ENCODE results near the gene CRYBG1.

The CRYBG1 gene, protein sequence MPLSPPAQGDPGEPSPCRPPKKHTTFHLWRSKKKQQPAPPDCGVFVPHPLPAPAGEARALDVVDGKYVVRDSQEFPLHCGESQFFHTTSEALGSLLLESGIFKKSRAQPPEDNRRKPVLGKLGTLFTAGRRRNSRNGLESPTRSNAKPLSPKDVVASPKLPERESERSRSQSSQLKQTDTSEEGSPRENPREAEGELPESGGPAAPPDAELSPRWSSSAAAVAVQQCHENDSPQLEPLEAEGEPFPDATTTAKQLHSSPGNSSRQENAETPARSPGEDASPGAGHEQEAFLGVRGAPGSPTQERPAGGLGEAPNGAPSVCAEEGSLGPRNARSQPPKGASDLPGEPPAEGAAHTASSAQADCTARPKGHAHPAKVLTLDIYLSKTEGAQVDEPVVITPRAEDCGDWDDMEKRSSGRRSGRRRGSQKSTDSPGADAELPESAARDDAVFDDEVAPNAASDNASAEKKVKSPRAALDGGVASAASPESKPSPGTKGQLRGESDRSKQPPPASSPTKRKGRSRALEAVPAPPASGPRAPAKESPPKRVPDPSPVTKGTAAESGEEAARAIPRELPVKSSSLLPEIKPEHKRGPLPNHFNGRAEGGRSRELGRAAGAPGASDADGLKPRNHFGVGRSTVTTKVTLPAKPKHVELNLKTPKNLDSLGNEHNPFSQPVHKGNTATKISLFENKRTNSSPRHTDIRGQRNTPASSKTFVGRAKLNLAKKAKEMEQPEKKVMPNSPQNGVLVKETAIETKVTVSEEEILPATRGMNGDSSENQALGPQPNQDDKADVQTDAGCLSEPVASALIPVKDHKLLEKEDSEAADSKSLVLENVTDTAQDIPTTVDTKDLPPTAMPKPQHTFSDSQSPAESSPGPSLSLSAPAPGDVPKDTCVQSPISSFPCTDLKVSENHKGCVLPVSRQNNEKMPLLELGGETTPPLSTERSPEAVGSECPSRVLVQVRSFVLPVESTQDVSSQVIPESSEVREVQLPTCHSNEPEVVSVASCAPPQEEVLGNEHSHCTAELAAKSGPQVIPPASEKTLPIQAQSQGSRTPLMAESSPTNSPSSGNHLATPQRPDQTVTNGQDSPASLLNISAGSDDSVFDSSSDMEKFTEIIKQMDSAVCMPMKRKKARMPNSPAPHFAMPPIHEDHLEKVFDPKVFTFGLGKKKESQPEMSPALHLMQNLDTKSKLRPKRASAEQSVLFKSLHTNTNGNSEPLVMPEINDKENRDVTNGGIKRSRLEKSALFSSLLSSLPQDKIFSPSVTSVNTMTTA (N-terminal part only)

DNA sequence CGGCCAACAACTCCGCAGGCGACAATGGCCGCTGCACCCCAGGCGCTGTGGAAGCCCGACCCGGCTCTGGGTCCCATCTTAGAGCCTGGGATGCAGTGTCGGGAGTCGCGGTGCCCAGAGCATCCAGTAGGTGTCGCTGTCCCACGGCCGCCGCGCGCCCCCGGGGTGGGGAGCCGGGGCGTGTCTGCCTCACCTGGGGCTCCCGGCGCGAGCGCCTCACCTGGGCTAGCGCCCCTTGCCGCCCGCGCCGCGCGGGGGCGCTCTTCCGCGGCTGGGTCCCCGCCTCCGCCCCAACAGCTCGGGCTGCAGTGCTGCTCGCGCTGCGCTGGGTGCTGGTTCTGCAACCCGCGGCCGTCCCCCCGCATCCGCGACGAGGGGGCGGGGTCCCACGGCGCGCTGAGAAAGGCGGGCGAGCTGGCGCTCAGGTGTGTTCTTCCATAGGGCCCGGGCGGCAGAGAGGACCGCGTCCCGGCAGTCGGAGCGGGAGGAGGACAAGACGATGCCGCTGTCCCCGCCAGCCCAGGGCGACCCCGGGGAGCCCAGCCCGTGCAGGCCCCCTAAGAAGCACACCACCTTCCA is at the start of gene CRYBG1:
CRYBG1 (plus strand) TSS at position 308 of the 579 bp plus-strand sequence; CDS start at position 500, 192 bp downstream.
- DNase-seq (ENCODE audit: low spot score) = peak; percentile 81

DNA sequence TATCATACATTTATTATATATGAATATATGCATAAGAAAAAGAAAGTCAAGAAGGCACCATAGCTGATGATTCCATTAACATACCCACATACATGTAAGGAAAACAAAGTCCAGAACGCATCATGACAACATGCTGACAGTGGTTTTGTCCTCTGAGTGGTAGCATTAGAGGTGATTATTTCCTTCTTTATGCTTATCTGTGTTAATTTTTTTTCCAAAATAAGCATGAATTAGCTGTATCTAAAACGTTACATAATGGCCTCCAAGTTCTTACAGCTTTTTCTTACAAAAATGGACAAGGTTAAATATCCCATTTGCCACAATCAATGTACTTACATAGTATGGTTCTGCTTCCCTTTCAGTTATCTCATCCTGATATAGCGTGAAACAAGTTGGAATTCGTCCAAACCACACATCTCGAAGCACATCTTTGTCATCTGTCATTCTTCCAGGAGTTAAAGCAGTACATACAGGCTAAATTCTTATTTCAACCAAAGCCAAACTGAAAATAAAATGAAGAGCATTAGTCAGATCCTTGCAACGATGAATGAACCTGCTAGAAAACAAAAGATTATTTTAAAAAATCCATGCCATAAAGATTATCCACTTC is 44.6 kb upstream of the CRYBG1 start:
- DNase-seq (ENCODE audit: low spot score) = no peak

DNA sequence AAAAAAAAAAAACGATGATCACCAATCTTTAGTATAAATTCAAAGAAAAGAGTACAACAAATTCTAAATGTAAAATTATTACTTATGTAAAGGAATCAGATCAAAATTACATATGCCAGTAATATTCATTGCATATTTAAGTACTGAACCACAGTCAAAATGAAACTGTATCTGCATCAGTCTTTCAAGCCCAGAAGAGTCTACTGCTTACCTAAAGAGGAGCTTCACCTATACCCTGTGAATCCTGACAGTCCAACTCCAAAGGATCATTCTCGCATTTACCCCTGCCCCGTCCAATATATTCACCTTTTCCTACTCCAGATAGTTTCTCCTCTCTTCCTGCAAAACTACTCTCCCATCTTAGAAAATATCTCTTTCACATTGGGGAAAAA is 44.1 kb upstream of the CRYBG1 start:
- no peak for DNase-seq (ENCODE audit: low spot score)

DNA sequence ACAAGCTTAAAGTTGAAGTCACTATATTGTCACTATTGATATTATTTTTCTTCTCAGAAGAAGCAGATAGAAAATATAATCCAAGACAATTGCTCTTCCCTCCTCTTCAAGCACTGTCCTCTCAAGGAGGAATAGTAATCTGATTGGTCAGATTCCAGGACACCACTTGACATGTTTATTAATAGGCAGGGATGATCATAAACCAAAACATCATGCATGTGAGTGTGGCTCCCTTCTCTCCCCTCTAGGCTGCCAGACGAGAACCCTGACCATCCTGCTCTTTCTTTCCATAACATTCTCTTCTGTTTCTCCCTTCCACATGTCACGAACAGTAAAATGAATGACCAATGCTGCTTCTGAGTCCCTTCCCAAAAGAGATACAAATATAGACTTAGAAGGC is 42.5 kb upstream of the CRYBG1 start:
- DNase-seq (ENCODE audit: low spot score) = no peak

DNA sequence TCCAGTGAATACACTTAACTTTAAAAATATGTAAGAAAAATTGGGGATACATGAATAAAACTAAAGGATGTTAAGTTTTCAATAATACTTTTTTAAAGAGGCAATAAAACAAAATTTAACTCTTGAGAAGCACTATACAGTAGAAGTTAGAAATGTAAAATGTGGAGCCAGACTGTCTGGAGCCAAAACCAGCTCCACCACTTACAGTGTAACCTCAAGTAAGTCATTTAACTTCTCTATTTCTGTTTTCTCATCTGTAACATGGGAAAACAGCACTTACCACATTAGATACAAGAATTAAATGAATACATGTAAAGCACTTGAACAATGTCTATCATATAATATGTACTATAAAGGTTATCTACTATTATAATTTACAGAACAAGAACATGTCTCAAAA is 41.7 kb upstream of the CRYBG1 start:
- DNase-seq (ENCODE audit: low spot score) = no peak

DNA sequence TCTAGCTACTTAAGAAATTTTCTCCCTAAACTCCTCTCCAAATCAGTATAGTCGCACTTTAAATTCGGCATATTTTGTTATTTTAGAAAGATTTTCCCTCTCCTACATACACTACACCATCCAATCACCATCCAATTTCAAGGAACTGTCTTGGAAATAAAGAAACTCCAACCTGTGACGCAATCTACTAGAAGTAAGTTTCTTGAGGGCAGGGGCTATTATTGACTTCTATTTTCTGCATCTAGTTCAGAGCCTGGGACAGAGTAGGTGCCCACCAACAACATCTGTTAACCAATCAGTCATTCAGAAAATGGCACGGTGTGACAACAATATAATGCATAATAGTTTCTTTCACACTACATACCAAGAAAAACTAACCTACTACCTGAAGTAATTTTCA is 38.6 kb upstream of the CRYBG1 start:
- no peak for DNase-seq (ENCODE audit: low spot score)

DNA sequence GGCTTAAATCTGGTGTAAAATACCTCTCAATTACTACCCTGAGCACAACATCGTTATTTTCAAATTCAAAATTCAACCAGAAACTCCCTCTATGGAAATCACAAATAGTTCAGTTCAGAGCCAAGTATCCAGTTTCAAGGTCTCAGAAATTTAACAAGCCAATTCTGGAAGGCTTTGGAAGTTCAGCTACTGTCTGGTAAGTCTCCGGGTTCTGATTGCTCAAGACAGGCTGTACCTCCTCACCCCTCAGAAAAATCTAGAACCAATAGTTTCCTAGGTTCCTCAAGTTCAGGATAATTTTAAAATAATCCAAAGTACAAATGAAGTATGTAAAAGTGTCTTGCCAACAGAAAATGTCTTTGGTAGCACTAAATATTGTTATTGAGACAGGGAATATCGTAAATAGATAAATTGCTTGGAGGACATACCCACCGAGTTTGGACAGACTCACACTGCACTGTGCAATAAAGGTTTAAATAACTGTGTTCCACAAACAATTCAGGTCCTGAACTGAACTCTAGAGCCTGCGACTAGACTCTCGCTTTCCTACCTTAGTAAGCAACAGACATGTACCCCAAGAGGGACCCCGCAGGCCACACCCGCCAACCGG is 35.7 kb upstream of the CRYBG1 start:
- DNase-seq (ENCODE audit: low spot score) = no peak

DNA sequence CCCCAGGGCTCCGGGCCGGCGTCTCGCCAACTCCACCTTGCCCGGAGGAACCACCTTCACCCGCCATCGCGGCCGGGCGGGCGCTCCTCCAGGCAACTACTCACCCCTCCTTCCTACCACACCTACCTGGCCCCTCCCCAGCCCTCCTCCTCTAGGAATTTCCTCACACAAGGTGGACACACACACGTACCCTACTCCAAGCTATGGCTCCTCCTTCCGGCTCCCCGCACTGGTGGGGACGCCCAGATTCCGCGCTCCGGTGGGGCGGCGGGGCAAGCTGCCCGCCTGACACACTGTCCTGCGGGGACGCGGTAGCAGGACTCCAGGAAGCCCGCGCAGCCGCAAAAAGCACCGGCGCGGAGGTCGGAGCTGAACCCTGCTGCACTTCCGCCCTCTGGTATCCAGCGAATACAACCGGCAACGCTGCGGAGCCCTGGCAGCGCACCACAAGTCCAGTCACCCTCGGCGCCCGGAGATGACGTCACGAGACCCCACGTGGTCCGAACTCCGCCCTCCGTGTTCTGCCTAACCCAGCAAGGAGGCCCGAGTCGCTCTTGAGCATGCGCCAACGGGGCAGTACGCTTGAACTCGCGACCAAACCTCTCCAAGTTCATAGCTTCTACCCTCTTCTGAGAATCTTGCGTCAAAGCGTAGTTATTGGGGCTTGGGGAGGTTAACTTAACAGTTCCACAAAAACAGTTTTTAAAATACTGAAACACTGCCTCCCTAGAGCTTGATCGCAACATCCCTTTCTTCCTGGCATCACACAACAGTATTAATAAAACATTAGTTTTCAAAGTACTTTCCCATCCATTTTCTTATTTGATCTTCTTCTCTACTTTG is 35.0 kb upstream of the CRYBG1 start, which contains the start of gene ATG5:
ATG5 (minus strand) TSS at position 425 of the 843 bp plus-strand sequence. CDS start 9,552 bp downstream, outside the sequence.
- peak; percentile 84 for DNase-seq (ENCODE audit: low spot score)

DNA sequence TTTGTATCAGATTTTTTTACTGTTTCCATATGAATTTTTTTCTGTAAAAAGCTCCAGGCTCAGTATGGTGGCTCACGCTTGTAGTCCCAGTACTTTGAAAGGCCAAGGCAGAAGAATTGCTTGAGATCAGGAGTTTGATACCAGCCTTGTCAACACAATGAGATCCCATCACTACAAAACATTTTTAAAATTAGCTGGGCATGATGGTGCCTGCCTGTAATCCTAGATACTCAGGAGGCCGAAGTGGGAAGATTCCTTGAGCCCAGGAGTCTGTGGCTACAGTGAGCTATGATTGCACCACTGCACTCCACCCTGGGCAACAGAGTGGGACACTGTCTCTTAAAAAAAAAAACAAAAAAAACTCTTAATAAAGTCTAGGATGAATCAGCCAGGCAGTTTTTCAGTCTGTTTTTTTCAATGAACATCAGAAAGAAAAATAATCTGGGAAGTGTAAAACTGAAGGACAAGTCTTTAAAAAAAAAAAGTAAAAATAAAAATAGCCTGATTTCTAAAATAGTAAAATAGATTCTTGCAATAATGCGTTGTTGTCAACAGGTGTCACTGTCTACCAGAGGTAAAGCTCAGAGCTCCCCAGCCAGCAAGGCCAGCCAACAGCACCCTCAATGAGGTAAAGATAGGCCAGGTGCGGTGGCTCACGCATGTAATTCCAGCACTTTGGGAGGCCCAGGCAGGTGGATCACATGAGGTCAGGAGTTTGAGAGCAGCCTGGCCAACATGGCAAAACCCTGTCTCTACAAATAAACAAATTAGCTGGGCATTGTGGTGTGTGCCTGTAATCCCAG is 25.7 kb upstream of the CRYBG1 start:
- DNase-seq (ENCODE audit: low spot score) = no peak

DNA sequence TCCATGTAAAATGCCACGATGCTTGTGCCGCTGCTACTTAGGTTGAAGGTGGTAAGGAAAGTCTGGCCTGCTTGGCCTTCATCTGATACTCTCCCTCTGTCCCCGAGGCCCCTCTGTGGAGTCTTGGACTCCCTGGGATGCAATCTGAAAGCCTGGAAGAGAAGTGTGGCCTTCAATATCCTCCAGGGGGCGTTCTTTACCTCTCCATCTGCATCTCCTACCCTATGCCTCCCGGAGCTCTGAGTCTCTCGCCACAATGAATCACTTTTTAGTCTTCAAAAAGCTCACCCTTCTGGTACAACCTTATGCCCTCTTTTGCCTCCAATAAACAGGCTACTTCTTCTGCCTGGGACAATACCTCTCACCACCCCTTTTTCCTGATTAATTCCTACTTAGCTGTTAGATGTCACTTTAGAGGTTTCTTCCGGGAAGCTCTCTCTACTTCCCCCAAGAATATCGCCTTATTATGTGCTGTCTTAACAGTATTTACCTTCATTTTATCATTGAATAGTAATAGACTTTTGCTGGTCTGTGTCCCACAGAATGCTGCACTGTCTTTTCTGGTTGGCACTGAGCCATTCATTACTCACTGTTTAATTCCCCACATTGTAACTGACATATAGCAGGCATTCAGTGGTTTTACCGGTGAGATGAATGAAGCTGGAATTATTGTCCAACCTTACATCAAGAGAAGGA is 21.0 kb upstream of the CRYBG1 start:
- DNase-seq (ENCODE audit: low spot score) = peak; percentile 55

DNA sequence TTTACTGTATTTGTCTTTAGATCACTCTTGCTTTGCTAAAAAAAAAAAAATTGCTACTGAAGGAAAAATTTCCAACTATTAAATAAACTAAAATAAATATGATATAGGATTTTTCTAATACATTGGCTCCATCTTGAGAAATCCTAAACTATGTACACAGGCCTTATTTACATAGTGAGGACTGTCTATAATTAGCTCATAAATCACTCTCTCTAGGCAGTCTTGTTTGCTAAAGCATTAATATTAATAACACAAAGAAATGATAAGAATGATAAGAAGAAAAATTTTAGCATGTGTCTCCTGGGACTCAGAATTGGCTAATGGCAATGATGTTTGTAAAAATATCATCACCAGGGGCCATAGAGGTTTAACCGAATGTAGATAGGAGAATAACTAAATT is 13.3 kb upstream of the CRYBG1 start:
- DNase-seq (ENCODE audit: low spot score) = no peak

DNA sequence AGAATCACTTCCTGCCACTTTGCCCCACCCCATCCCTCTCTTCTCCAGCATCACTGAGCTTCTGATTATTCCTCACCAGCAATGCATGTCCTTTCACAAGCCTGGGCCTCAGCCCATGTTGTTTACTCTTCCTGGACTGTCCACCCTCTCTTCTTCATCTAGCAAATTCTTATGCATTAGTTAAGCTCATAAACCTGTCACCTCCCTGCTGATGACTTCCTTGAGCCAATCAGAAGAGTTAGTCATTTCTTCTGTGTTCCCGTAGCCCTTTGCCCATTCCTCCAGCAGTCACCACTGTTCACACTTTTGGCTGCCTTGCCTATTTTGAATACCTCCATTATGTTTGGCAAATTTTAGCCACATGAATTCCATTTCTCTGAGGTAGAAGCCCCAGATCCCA is 4.1 kb upstream of the CRYBG1 start:
- DNase-seq (ENCODE audit: low spot score) = no peak

DNA sequence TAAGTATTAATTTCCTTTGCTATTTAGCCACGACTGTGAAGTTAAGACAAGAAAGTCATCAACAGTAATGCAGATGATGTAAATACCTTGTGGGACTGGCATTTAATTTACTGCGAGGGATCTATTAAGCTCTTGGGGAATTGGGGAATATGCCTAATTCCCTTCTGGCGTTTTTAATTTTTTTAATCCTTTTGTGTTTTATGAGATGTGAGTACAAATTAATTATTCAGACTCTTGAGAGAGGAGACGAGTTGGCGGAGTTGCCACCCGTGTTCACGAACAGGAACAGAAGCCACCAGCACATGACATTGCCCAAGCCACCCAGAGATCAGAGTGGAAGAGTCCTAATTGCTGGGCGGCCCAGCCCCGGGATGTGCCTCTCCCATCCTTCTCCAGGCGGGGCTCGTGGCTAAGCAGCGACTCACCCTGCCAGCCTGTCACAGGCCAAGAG is 533 bp upstream of the CRYBG1 start:
- no peak for DNase-seq (ENCODE audit: low spot score)

DNA sequence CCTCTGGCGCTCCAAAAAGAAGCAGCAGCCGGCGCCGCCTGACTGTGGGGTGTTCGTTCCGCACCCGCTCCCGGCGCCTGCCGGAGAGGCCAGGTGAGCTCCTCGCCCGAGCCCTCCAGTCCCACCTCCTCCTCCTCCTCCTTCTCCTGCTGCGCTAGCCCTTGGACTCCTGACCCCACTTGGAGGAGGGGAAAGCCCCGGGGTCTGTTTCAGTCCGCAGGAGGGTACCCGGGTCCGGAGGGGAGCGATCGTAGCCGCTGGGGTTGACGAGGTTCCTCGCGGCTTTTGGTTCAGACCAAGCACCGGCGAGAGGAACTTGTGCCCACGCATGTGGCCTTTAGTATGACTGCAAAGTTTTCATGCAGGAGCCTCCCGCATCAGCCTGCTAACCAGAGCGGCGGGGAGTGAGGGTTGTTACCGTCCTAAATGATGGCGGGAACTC is 493 bp downstream of the CRYBG1 start:
- no peak for DNase-seq (ENCODE audit: low spot score)

DNA sequence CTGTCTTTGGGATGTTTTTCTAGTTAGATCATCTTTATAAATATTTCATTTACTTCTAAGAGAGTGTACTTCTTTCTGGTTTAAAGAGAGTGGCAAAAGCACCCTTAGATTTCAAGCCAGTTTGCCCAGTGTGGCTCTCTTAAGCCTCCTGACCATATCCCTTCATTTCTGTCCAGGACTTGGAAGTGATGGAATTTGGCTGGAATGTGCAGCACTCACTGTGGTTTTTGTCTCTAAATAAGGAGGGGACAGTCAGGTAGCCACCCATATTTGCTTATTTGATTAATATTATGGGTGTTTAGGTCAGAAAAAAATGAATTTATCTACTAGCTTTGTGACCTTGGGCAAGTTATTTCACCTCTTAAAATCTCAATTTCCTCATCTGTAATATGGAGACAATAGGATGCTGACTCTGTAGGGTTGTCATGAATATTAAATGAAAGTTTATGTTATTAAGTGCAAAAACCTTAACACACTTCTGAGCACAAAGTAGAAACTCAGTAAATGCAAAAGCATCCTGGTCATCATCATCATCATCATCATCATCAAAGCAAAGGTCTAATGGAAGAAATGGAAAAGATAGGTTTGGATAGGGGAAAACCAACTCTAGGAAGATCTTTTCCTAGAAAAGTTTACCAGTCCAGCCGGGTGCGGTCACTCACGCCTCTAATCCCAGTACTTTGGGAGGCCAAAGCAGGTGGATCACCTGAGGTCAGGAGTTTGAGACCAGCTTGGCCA is 3.1 kb downstream of the CRYBG1 start:
- DNase-seq (ENCODE audit: low spot score) = no peak

DNA sequence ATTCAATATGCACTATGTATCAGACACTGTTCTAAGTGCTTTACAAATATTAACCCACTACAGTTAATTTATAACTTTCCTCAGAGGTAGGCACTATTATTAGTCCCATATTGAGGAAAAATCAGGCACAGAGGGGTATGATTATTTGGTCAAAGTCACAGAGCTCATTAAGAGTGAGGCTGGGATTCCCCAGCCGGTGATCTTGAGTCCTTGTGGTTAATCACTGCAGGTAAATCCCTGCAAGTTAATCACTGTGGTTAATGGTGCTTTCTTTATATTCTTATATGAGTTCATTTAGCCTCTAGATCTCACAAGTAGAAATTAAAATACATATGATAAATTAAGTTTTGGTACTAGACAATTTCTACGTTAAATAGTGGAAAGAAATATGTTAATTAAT is 9.2 kb downstream of the CRYBG1 start:
- no peak for DNase-seq (ENCODE audit: low spot score)

DNA sequence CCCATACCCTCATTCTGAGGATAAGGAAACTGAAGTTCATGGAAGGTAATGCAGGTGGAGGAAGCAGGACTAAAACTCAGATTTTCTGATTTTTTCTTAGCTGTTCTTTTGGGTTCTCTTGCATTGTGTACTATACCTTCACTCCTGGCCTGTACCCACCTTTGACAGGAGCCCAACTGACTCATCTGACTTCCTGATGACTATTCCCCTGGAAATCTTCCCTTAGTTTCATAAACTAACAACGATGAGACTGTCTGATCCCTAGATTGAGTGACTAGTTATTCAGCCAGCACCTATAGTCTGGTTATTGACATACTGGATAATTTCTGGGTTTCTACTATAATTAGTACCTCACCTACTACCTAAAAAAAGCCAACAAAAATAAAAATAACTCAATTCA is 10.1 kb downstream of the CRYBG1 start:
- no peak for DNase-seq (ENCODE audit: low spot score)
